Mesenchymal stem cell (in vitro differentiated cells and primary cell): ENCODE measurements around the gene MYO1D.
A peak's percentile ranks its signal among the peaks of the same experiment; 100 is the strongest.

Experiments
- DNase-seq: peaks from one replicate; pipeline ENCODE4 v3.0.0-alpha.2; 2013
- H2AFZ ChIP-seq: one replicate; pipeline ENCODE4 v1.6.1; 2013; ENCODE audit warnings: low read depth, mild to moderate bottlenecking, control low read depth, inconsistent platforms, low read length, moderate library complexity
- H2AK5ac ChIP-seq: 2 replicates; pipeline ENCODE4 v1.6.1; 2013; ENCODE audit warnings: low read length, moderate library complexity, mild to moderate bottlenecking, inconsistent platforms; ENCODE audit not compliant: severe bottlenecking
- H2BK120ac ChIP-seq: one replicate; pipeline ENCODE4 v1.6.1; 2013; ENCODE audit warnings: low read depth, mild to moderate bottlenecking, inconsistent platforms, low read length, moderate library complexity
- H2BK12ac ChIP-seq, 2 experiments: one replicate each; pipeline ENCODE4 v1.6.1; 2013; ENCODE audit warnings: inconsistent platforms in 2 of 2, low read length in 2 of 2, mild to moderate bottlenecking in 2 of 2, moderate library complexity in 2 of 2, control low read depth in 1 of 2
- H2BK15ac ChIP-seq: one replicate; pipeline ENCODE4 v1.6.1; 2013; ENCODE audit warnings: mild to moderate bottlenecking, low read depth, inconsistent platforms; ENCODE audit not compliant: poor library complexity, severe bottlenecking
- H2BK5ac ChIP-seq: 2 replicates; pipeline ENCODE4 v1.6.1; 2013; ENCODE audit warnings: low read depth, mild to moderate bottlenecking, low read length, control low read depth, inconsistent platforms; ENCODE audit not compliant: poor library complexity, severe bottlenecking
- H3K14ac ChIP-seq, 2 experiments: one replicate each; pipeline ENCODE4 v1.6.1; 2013; ENCODE audit warnings: inconsistent platforms in 2 of 2, low read length in 2 of 2, control low read depth in 1 of 2, mild to moderate bottlenecking in 1 of 2, moderate library complexity in 1 of 2
- H3K18ac ChIP-seq, 2 experiments: one replicate each; pipeline ENCODE4 v1.6.1; 2013; ENCODE audit warnings: inconsistent platforms in 2 of 2, low read length in 2 of 2, control low read depth in 1 of 2, low read depth in 1 of 2, mild to moderate bottlenecking in 1 of 2
- H3K23ac ChIP-seq, 2 experiments: one replicate each; pipeline ENCODE4 v1.6.1; 2013; ENCODE audit warnings: inconsistent platforms in 2 of 2, low read length in 2 of 2, mild to moderate bottlenecking in 2 of 2, moderate library complexity in 2 of 2, control low read depth in 1 of 2
- H3K27ac ChIP-seq: 2 replicates; pipeline ENCODE4 v1.5.1; 2013; ENCODE audit warnings: mild to moderate bottlenecking, moderate library complexity, low read length, control low read depth, inconsistent platforms; ENCODE audit not compliant: poor library complexity, severe bottlenecking
- H3K27me3 ChIP-seq, 2 experiments: 2 replicates each; pipeline versions ENCODE4 v1.6.1 to v1.7.0; 2013; ENCODE audit warnings: low read length in 2 of 2, mild to moderate bottlenecking in 2 of 2, moderate library complexity in 2 of 2, control low read depth in 1 of 2, inconsistent platforms in 1 of 2; ENCODE audit not compliant: control insufficient read depth in 1 of 2, insufficient read depth in 1 of 2
- H3K36me3 ChIP-seq, 2 experiments: 2 replicates each; pipeline versions ENCODE4 v1.6.1 to v1.7.0; 2013; ENCODE audit warnings: low read length in 2 of 2, control low read depth in 1 of 2, inconsistent platforms in 1 of 2, low read depth in 1 of 2, mild to moderate bottlenecking in 1 of 2; ENCODE audit not compliant: insufficient read depth in 2 of 2, control insufficient read depth in 1 of 2
- H3K4ac ChIP-seq, 2 experiments: one replicate each; pipeline ENCODE4 v1.6.1; 2013; ENCODE audit warnings: inconsistent platforms in 2 of 2, low read length in 2 of 2, mild to moderate bottlenecking in 2 of 2, moderate library complexity in 2 of 2, control low read depth in 1 of 2, low read depth in 1 of 2
- H3K4me1 ChIP-seq: 2 replicates; pipeline ENCODE4 v1.6.1; 2013; ENCODE audit warnings: low read depth, low read length, control low read depth; ENCODE audit not compliant: control insufficient read depth, insufficient read depth
- H3K4me2 ChIP-seq: 2 replicates; pipeline ENCODE4 v1.6.1; 2013; ENCODE audit warnings: low read length, mild to moderate bottlenecking, inconsistent platforms; ENCODE audit not compliant: poor library complexity, severe bottlenecking
- H3K4me3 ChIP-seq, 2 experiments: 2 replicates each; pipeline versions ENCODE4 v1.5.1 to v1.7.0; 2013; ENCODE audit warnings: low read length in 2 of 2, mild to moderate bottlenecking in 2 of 2, control low read depth in 1 of 2, low read depth in 1 of 2; ENCODE audit not compliant: insufficient read depth in 1 of 2
- H3K79me1 ChIP-seq: replicated peaks from 2 replicates; pipeline ENCODE4 v1.6.1; 2013; ENCODE audit warnings: mild to moderate bottlenecking, control low read depth, low read length, inconsistent platforms; ENCODE audit not compliant: poor library complexity, severe bottlenecking
- H3K9ac ChIP-seq: 2 replicates; pipeline ENCODE4 v1.7.0; 2013; ENCODE audit warnings: mild to moderate bottlenecking, low read length, moderate library complexity
- H3K9me3 ChIP-seq: 2 replicates; pipeline ENCODE4 v1.7.0; 2013; ENCODE audit warnings: mild to moderate bottlenecking, low read length; ENCODE audit not compliant: control insufficient read depth
- H4K8ac ChIP-seq: one replicate; pipeline ENCODE4 v1.6.1; 2013; ENCODE audit warnings: inconsistent platforms, mild to moderate bottlenecking, low read length, moderate library complexity
- H4K91ac ChIP-seq: one replicate; pipeline ENCODE4 v1.6.1; 2013; ENCODE audit warnings: mild to moderate bottlenecking, low read length, inconsistent platforms
- WGBS: methylation state at CpG from one replicate; pipeline ENCODE4 v1.1.7; 2013; ENCODE audit warnings: mixed read lengths; 5-methylcytosine and 5-hydroxymethylcytosine counted together

The MYO1D gene

DNA sequence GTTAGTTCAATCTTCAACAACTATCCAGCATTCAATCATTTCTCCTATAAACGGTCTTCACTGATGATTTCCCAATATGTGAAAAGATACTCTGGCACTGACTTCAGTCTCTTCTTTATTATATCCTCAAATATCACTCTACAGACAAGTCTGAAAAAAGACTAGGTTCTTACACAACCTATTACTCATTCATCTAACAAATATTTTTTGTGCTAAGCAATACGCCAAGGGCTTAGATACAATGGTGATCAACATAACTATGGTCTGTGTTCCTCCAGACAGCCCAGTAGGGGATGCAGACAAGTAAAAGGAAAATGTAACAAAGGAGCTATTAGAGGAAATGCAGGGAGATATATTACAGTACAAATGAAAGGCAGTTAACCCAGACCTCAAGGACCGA is 63.9 kb downstream of the MYO1D start:
- no peak overlapping the region for H2BK5ac ChIP-seq
- DNase-seq, result no peak

DNA sequence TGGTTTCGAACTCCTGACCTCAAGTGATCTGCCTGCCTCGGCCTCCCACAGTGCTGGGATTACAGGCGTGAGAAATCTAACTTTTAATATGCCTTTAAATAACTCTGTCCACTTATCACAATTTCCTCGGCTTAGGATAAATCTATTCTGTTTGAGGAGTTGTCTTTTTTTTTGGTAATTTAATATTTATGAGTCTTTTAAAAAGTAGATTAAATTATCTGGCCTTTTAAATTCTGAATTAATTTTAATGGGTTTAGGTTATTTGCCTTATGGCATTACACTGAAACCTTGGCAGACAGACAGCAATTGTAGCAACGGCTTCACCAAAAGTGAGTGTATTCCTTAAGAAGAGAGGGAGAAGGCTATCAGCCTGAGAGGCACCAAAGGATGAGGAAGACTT is 66.2 kb downstream of the MYO1D start:
- WGBS, result 98% methylated on average over 2 of the region's 5 CpGs
- no peaks in the 10 kb centered on the region for H3K4me1 ChIP-seq
- H2BK5ac ChIP-seq, result no peak overlapping the region

More for the DNA sequence above, 63.9 kb downstream of the MYO1D start:
- Histone ChIP-seq H2BK120ac (no peak overlapping the region), H3K9ac (peak overlapping the region; percentile 57), H4K91ac (no peak overlapping the region), H2BK12ac (no peak overlapping the region), H3K4me3 (no peak overlapping the region), H3K79me1 (no peaks in the 10 kb centered on the region), H4K8ac (no peak overlapping the region), H3K18ac (no peak overlapping the region), H3K9me3 (no peaks in the 10 kb centered on the region), H3K4ac (no peak overlapping the region), H2AK5ac (no peak overlapping the region), H3K4me1 (no peaks in the 10 kb centered on the region), H3K14ac (no peak overlapping the region), H3K23ac (no peak overlapping the region), H2AFZ (no peak overlapping the region), H2BK15ac (no peak overlapping the region), H3K4me2 (no peak overlapping the region), H3K36me3 (no peaks in the 10 kb centered on the region), H3K27me3 (no peaks in the 10 kb centered on the region), H3K27ac (no peak overlapping the region)
- 90% methylated on average over 3 of the region's 3 CpGs for WGBS

DNA sequence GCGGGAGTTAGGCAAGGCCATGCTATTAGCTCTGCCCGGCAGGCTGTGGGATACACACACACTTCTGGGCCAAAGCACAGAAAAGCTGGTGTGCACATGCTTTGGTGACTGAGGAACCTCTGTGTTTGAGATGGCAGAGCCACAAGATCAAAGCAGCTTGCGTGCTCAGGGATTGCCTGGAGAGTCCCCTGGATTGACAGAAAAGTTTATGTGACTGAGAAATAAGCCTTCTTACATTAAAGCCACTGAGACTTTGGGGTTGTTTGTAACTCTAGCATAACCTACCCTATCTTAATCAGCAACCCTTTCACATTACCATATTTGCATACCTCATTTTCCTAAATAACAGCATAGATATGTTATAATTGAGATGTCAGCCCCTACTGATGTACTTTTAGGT is 69.3 kb downstream of the MYO1D start:
- no peak overlapping the region for H2AK5ac ChIP-seq
- no peak overlapping the region for H2BK15ac ChIP-seq
- H3K4ac ChIP-seq, result no peak overlapping the region
- H4K8ac ChIP-seq, result no peak overlapping the region
- no peak overlapping the region for H4K91ac ChIP-seq
- no peak overlapping the region for H3K9ac ChIP-seq
- H3K14ac ChIP-seq, result no peak overlapping the region
- H2BK120ac ChIP-seq, result no peak overlapping the region
- peak overlapping the region in 1 of 2 experiments; percentile 89 for H3K23ac ChIP-seq
- H3K18ac ChIP-seq, result peak overlapping the region in 1 of 2 experiments; percentile 52
- no peak overlapping the region for H3K4me3 ChIP-seq
- no peak overlapping the region for H2BK12ac ChIP-seq
- H2BK5ac ChIP-seq, result no peak overlapping the region
- peaks cover 0 to 2% of the 10 kb centered on the region in 2 experiments for H3K36me3 ChIP-seq
- H3K27ac ChIP-seq, result no peak overlapping the region
- no peaks in the 10 kb centered on the region for H3K79me1 ChIP-seq
- no peak overlapping the region for H3K4me2 ChIP-seq
- H2AFZ ChIP-seq, result no peak overlapping the region
- no peaks in the 10 kb centered on the region for H3K9me3 ChIP-seq
- no peak for DNase-seq
- H3K4me1 ChIP-seq, result no peaks in the 10 kb centered on the region
- 79% methylated on average over 2 of the region's 3 CpGs for WGBS
- no peaks in the 10 kb centered on the region for H3K27me3 ChIP-seq

More for the DNA sequence above, 66.2 kb downstream of the MYO1D start:
- Histone ChIP-seq H2AFZ (no peak overlapping the region), H3K9ac (no peak overlapping the region), H3K79me1 (no peaks in the 10 kb centered on the region), H4K91ac (no peak overlapping the region), H3K4me2 (no peak overlapping the region), H2BK15ac (no peak overlapping the region), H3K4me3 (no peak overlapping the region), H3K23ac (no peak overlapping the region), H4K8ac (no peak overlapping the region), H3K36me3 (peaks cover 0 to 2% of the 10 kb centered on the region in 2 experiments), H3K4ac (no peak overlapping the region), H3K27ac (no peak overlapping the region), H3K27me3 (no peaks in the 10 kb centered on the region), H3K14ac (no peak overlapping the region), H3K9me3 (no peaks in the 10 kb centered on the region), H2BK12ac (no peak overlapping the region), H2BK120ac (no peak overlapping the region), H2AK5ac (no peak overlapping the region), H3K18ac (no peak overlapping the region)
- DNase-seq, result no peak

DNA sequence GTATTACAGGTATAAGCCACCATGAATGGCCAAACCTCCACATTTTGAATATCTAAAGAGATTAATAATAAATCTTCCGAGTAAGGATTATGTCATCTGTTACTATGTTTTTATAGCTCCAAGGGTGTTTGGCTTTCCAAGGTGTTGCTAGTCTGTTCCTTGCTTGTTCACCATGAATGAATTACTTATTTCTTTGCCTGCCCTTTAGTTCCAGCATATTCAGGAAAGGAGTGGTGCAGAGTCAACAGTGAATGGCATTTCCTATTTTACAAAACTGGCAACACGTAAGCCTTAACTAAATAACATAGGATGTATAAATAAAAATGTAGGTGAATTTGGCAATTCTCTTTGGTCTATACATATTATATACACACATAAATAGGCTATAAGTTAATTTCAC is 70.3 kb downstream of the MYO1D start:
- Histone ChIP-seq H2BK5ac (no peak overlapping the region), H2BK120ac (no peak overlapping the region), H3K9me3 (no peaks in the 10 kb centered on the region), H3K4me3 (no peak overlapping the region), H3K27ac (no peak overlapping the region), H3K79me1 (no peaks in the 10 kb centered on the region), H3K14ac (no peak overlapping the region), H3K27me3 (no peaks in the 10 kb centered on the region), H2BK12ac (no peak overlapping the region), H4K8ac (no peak overlapping the region), H3K9ac (no peak overlapping the region), H2BK15ac (no peak overlapping the region), H3K36me3 (peaks cover 0 to 2% of the 10 kb centered on the region in 2 experiments), H3K4ac (no peak overlapping the region), H2AFZ (no peak overlapping the region), H4K91ac (no peak overlapping the region), H2AK5ac (no peak overlapping the region), H3K18ac (no peak overlapping the region), H3K4me1 (no peaks in the 10 kb centered on the region), H3K23ac (no peak overlapping the region), H3K4me2 (no peak overlapping the region)
- no peak for DNase-seq
- 100% methylated on average over 1 of the region's 2 CpGs for WGBS
